ENCODE data around the gene COMMD4. TPM values are rescaled to one million over a fixed set of nuclear protein-coding genes. Genes with fewer than 3 reads are reported as not detected.
A peak's percentile ranks its signal among the peaks of the same experiment; 100 is the strongest.
"Not testable (repeated sequence)": the region's sequence is repeated elsewhere in the genome, so short reads cannot be mapped to it uniquely, and the experiment has no call there.

COMMD4 gene
- total RNA-seq, 1 experiment from 2014 or later: 185 TPM

DNA sequence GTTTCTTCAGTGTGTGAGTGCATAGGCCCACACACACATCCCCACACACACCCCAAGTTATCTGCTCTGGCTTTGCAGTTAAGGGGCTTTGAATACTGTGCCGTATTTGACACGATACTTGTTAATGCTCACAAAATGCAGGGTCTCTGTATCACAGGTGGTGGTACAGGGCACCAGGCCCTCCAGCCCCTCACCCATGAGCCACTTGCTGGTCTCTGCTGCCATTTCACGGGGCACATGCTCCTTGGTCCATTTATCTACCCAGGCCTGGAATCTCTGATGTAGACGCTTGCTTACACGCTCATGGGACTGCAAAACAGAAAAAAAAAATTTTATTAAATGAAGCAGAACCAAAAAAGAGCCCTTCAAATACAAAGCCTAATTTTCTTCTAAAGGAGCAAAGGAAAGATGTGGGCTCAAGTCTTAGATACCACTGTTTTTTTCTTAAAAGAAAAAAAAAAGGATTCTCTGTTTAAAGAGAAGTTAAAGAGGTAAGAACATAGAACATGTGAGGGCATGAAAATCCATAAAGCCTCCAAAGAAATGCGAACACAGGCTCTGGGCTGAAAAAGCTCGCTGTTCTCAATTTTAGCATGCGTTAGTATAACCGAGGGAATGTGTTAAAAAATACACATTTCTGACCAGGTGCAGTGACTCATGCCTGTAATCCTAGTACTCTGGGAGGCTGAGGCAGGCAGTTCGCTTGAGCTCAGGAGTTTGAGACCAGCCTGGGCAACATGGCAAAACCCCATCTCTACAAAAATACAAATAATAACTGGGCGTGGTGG is 36.2 kb downstream of the COMMD4 start:
- DNase-seq (ENCODE audit: low read depth): peak; percentile 17

DNA sequence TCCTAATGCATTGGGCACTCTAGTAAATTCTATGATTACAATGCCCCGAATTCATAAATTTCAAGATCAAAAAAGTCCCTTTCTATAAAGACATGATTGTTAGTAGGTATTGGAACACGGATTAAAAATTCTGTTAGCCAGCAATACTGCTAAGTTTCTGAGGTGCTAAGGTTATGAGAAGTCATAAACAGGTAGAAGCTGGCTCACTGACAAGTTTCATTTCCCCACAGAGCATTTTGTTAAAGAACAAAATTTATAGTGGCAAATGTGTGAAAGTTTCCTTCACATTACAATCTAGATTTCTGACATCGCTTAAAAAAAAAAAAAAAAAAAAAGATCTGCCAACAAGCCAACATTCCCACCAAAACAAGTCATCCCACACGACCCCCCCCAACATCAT is 44.9 kb downstream of the COMMD4 start:
- DNase-seq (ENCODE audit: low read depth): no peak

DNA sequence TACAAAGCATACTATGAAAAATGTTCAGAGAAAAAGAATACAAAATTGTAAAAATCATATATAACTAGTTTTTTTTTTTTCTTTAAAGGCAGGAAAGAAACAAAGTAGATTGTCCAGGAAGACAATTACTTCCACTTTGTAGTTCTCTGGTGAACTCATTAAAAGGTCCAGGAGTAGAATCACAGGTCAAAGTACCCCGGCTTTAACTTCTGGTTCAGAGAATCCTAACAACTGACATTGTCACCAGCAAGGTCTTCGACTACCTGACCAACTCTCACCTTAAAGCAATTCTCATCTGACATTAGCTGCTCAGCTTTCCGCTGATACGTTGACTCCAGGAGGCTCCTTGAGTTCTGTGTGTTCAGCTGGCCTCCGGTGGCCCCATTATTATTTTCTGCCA is 48.1 kb downstream of the COMMD4 start:
- DNase-seq (ENCODE audit: low read depth): not testable (repeated sequence)

Other genes with a start within 250 kb of the COMMD4 start
- gene C15orf39, start 134.2 kb upstream of the COMMD4 start, total RNA-seq (2014; rRNA removed): 3.1 and 3.3 TPM in 2 replicates
- not detected in 2 replicates for gene GOLGA6C, start 77.7 kb upstream of the COMMD4 start, total RNA-seq (2014; rRNA removed)
- gene GOLGA6D, start 53.2 kb upstream of the COMMD4 start, total RNA-seq (2014; rRNA removed): not detected in 2 replicates
- gene NEIL1, start 11.0 kb downstream of the COMMD4 start, total RNA-seq (2014; rRNA removed): 3.0 and 4.4 TPM in 2 replicates
- gene MAN2C1, start 32.5 kb downstream of the COMMD4 start, total RNA-seq (2014; rRNA removed): 85.2 and 91.5 TPM in 2 replicates
- gene SIN3A, start 115.6 kb downstream of the COMMD4 start, total RNA-seq (2014; rRNA removed): 21.5 and 26.9 TPM in 2 replicates
- gene PTPN9, start 243.3 kb downstream of the COMMD4 start, total RNA-seq (2014; rRNA removed): 23.5 and 25.0 TPM in 2 replicates